Inferior parietal cortex (tissue), 1 donor: Measurements from ENCODE around the gene PREX1.
A peak's percentile ranks its signal among the peaks of the same experiment; 100 is the strongest.

Experiments used
- DNase-seq: peaks from one replicate; pipeline ENCODE4 v3.0.0-alpha.2; 2016; ENCODE audit errors: extremely low spot score

Gene PREX1

DNA sequence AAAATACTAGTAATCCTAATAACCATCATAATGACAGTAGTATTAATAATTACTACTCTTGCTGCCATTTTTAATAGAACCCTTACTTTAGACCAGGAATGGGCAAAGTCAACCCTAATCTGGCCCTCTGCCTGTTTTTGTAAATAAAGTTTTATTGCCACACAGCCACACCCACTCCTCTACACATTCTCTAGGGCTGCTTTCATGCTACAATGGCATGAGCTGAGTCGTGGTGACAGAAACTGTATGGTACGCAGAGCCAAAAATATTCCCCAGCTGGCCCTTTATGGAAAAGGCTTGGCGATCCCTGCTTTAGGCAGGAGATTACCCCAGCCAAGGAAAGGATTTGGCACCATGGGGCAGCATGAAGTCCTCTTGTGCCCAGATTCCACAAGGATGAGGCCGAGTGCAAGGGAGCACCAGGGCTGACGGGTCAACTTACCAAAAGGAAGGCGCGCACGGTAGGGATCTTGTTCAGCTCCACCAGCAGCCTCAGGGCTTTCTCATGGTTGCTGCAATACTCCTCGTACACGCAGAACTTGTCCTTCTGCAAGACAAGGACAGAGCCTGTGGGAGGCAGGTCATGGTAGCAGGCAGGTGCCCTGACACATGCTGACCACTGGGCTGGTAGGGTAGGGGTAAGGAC lies 93.6 kb downstream of the PREX1 start:
- DNase-seq = no peak

DNA sequence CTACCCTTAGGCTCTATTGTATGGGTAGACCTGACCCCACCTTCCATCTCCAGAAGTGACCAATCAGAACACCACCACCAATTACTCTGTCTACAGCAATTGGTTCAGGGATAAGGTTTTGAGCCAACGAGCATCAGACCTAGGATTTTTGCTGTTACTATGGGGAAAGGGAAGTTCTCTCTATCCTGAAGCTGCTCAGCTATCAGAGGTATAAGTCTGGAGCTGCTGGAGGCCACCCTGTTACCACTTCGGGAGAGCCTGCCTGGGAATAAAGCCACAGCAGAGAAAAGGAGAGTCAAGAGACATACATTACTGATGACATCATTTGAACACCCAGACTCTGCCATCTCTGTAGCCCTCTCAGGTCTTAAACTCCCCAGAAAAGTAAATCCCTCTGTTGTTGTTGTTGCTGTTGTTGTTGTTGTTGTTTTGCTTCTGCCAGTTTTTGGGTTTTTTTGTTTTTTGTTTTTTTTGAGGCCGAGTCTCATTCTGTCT lies 94.5 kb downstream of the PREX1 start:
- no peak for DNase-seq

DNA sequence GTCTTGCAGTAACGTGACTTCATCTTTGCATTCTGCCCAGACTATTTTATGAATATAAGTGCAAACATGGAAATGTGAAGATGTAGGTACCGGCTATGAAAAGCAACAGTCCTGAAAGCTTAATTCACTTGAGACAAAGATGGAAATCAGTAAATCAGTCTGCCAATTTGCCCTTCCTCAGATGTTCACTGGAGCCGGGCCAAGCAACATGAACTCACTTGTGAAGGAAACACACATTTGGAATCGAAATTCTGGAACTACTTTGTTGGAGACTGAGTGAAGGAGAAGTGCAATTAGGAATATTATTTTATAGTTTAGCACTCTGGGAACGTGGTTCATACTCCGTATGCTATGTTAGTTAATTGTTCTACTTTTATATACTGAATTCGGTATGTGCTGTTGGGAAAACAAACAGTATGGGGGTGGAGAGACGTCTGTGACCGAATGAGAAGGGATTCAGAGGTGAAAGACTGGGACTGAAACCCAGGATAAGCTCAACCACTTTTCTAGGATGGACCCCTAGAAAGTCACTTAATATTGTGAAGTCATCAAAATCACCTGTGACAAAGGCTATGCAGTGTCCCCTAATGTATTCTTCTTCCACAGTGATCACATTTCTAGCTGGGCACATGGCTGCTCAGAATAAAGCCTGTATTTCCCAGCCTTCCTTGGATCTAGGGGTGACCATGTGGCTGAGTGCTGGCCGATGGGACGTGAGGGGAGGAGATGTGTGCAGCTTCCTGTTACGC lies 95.5 kb downstream of the PREX1 start:
- DNase-seq = no peak

DNA sequence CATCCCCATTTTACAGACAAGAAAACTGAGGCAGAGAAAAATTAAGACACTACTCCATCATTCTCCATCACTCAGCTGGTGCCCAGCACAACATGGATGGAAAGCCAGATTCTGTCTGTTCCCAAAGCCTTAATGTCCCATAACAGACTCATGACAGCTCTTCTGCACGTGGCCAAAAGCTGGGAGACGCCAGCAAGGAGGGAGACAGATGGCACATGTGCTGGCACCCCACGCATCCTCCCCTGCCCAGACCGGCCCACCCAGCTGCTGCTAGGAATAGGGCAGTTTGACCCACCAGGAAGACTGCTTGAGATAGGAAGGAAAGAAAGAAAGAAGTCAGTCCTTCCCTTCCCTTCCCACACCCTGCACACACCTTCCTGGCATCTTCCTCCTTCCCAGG lies 96.3 kb downstream of the PREX1 start:
- DNase-seq = no peak

DNA sequence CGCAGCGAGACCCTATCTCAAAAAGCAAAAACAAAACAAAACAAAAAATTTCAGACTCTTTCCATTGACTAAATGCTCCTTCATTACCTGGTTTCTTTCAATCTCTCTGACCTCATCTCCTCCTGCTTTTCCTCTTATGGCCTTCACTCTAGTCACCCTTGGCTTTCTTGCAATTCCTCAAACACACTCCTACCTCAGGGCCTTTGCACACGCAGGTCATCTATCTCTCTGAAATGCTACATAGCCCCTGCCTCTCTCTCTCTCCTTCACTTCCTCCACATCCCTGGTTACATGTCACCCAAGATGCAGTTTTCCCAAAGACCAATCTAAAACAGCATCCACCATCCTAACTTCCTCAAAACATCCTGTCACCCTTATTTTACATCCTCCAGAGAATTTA lies 96.8 kb downstream of the PREX1 start:
- no peak for DNase-seq

DNA sequence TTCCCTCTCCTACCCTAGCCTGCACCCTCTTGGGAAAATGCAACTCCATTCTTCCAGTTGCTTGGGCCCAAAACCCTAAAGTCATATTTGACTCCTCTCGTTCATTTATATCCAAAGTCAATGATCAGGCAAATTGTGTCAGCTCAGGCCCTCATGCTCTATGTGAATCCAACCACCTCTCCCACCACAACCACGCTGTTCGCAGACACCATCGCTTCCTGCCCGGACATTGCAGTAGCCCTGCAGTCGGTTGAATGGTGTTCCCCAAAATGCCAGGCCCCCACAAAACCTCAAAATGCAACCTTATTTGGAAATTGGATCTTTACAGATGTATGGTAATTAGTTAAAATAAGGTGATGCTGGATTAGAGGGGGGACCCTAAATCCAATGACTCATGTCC lies 98.3 kb downstream of the PREX1 start:
- DNase-seq = no peak

DNA sequence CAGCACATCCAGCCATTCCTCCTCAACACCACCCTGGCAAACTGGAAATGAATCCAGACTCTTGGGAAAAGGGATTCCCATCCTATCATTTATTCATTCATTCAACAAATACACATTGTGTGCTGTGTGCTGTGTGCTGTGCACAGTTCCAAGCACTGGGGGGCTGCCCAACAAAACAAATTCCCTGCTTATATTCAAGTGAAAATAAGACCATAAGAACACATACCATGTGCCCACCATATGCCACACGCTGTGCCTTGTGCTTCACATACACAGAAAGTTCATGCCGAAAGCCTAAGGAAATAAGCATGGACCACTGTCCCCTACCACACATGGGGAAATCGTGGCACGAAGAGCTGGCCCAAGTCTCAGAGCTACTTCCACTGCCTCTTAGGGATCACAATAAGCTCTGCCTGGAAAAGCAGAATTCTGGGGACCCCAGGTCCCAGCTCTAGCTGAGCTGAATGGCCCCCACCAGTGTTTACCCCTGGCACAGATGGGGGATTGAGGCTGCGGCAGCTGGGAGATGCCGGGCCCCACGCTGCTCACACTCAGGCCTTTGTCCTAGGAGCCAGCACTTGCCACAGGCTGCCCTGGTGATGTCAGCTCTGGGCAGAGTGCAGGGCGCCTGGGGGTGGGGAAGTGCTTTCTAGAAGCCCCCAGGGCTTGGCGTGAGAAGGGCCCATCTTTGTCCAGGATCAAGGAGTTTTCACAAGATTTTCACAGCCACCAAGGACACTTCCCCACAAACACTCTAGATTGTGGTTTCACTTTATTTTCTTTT lies 99.6 kb downstream of the PREX1 start:
- peak; percentile 83 for DNase-seq

DNA sequence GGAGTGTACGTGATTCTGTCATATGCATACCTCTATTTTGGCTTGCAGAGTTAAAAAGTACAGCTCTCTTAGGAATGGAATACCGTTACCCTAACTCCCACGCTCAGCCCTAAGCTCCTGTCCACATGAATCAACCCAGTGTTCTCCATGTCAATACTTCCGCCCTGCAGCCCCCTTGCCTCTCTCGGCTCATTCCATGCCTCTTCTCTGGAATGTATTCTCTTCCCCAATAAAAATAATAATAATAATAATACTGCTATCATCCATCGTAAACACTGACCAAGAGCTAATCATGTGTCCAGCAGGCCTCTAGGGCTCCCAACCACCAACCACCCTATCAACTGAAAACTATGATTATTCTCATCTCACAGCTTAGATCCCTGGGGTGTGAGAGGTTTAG lies 100.6 kb downstream of the PREX1 start:
- DNase-seq = no peak

DNA sequence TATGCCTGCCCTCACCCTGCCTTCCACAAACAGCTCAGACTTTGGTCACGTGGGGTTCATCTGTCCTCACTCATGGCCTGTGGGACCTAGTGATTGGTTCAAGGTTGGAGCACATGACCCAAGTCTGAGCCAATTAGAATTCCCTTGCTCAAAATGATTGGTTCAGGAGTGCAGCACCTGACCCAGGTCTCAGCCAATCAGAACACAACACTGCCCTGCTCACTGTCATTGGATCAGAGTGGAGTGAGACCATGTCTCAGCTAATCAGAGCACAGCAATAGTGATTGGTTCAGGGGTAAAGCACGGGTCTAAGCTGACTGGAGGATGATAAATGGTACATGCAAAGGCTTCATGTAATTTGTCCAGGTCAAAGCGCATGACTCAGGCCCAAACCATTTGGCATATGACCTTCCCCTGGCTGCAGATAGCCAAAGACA lies 102.2 kb downstream of the PREX1 start:
- no peak for DNase-seq

DNA sequence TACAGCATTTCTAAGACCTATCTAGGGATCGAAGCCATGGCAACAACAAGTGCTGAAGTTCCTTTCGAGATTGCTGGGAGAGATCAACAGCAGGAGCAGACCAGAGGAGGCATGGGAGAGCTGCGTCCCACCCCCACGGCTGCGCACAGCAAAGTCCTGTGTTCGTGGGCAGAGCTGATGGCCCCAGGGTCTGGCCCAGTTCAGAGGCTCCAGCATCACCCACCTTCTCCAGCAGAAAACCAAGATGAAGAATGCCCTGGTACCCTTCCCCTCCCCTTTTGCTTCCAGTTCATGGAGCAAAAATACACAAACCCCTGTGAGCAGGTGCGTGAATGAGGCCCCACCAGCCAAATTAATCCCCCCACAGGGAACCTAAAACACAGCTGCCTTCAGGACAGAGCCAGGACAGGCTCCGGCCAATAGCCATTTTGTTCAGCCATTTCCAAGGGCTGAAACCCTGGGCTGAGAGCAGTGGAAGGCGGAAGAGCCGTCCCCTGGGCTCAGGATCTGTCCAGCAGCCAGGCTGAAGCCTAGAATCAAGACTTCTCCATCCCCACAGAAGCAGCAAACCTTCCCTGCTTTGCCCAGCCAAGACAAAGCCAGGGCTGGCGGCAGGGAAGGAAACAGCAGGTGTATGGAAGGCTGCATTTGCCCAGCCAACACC lies 102.8 kb downstream of the PREX1 start:
- no peak for DNase-seq

DNA sequence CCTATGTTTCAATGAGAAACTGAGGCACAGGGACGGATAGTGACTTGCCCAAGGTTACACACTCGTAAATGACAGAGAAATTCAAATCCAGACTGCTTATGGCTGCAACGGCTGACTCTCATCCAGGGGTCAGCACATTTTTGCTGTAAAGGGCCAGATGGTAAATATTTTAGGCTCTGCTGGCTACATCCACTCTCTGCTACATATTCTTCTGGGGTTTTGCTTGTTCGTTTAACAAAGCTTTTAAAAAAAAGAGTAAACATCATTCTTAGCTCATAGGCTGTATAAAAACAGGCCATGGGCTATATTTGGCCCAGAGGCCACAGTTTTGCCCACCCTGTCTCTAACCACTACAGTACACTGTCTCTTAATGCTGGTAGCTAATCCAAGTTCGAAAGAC lies 103.4 kb downstream of the PREX1 start:
- DNase-seq = no peak

DNA sequence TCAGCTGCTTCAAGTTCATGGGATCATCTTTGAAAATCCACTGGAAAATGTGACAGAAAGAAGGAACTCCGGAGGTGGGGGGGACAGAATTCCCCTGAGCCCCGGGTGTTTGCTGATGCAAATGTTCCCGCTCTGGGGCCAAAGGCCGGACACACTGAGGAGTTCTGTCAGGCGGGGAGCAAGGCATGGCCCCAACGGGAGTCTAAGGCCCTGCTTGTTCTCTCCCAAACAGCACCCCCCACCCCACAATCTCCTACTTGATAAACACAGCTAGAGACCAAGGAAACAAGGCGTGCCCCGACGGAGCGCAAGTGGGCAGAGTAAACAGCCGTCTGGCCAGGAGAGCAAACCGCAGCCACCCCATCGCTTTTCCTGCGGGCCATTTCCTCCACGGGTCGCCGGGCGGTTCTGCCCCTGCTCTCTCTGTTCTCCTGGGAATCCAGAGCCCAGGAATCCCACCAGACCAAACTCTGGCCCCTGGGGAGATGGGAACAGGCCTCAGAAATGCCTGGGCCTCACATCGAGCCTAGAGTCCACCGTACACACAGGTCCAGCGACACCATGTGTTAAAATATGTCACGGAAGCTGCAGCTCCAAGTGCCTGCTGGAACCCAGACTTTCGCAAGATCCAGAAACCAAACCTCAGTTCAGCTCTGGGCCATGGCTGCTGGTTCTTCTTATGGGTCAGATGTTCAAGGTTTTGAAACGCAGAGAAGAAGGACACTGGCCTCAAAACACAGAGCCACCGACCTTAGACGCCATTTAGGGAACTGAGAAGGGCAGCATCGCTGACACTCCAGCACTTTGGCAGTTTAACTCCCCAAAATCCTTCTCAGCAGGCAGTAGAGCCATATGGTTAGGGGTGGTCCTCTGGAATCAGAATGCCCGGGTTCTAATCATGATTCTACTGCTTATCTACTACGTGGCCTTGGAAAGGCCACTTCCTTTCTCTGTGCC lies 104.2 kb downstream of the PREX1 start:
- DNase-seq = no peak

DNA sequence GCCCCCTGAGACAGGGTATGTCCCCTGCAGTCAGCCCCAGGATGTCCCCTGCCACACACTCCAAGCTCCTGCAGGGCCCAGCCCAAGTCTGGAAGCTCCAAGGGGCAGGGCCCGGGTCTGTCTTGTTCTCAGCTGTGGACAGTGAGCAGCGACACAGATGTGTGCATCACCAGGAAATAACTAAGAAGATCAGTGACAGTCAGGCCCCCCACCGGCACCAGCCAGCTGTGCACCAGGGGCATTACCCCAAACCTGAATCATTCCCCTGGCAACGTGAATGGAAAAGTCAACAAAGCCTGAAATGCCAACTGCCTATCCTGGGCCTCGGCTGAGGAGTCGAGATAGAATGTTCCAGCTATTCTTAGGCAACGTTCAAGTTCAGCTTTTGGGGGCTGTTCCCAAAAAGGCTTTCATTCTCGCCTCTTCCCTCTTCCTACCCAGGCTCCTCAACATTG lies 105.0 kb downstream of the PREX1 start:
- no peak for DNase-seq

DNA sequence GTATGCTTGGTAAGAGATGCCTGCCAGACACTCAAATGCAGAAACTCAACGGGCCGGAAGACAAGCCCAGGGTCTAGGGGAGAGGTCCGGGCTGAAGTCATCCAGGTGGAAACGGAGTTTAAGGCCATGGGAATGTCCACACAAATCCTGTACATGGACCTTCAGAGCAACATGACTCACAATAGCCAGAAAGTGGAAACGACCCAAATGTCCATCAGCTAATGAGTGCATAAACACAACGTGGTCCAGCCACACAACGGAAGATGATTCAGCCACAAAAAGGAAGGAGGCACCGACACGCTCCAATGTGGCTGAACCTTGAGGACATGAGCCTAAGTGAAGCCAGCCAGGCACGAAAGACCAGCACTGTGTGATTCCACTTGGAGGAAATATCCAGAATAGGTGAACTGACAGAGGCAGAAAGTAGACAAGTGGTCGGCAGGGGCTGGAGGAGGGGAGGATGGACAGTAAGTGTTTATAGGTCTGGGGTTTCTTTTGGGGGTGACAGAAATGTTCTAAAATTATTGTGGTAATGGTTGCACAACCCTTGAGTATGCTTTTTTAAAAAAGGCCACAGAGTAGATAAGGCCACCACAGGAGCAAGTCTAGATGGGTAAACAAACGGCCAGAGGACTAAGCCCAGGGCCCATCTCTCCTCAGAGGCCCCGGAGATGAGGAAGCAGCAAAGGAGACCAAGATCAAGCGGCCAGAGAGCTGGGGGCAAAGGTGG lies 105.6 kb downstream of the PREX1 start:
- DNase-seq = no peak

DNA sequence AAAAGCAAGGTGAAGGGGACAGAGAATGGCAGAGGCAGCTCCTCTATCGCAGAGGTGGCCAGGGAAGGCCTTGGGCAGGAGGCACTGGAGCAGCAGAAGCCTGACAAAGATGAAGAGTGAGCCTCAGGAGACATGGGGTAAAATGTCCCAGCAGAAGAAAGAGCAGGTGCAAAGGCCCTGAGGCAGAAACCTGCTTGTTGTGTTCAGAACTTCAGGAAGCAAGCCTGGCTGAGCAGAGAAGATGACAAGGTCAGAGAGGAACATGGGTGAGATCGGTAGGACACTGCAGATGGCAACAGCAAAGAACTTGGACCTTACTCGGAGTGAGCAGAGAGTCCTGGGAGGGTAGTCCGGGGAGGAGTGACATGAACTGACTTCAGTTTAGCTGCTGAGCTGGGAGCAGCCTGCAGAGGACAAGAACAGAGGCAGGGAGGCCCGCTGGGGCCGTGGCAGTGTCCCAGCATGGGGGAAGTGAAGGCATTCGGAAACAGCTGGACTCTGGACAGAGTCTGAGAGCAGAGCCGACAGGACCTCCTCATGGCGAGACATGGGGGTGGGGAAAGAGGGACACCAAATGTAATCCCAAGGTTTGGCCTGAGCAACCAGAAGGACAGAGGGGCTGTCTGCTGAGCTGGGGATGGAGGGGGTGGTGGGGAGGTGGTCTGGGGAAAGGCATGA lies 106.3 kb downstream of the PREX1 start:
- DNase-seq = no peak

DNA sequence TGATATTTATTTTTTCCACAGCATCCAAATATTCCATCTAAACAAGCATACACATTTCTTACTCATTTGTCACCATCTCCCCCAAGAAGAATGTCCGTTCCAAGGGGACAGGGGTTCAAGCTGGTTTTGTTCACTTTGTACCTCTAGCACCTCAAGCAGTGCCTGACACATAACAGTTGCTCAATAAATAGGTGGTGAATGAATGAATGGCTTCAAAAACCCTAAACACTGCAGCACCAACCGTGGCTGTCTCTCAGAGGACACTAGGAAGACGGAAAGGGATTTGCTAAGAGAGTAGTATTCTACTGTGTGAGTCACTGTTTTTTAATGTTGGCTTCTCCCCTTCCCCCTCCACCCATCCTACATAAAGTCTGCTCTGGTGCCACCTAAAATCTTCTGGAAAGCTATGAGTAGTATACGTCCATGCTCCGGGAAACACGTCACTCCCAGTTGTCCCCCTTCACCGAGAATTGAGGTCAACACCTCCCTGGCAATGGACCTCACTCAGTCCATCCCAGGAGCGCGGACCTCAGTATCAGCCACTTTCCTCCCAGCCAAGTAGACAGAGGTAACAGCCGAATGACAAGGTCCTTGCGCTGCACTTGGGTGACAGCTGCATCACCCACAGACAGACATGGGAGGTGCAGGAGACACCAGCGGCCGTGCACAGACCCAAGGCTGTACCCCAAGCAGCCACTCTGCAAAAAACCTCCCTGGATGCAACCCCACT lies 107.4 kb downstream of the PREX1 start:
- DNase-seq = no peak

DNA sequence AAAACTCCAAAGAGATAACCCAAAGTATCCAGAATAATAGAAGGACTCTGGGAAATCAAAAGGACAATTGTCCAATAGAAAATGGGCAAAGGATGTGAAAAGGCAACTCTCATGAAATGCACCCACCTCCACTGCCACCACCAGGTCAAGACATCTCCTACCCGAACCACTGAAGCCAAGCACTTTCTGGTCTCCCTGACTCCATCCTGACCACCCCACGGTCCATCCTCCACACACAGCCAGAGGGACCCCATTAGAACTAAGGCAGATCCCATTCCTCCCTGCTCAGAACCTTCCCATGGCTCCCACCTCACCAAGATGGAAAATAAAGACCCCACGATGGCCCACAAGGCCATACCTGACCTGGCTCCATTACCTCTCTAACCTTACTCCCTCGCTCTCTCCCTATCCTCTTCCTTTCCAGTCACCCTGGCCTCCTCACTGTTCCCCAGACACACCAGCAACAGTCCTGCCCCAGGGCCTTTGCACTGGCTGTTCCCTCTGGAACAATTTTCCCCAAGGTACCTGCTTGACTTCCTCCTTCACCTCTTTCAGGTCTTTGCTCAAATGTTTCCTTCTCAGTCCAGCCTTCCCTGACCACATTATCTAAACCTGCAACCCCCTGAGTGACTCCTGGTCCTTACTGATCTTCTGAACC lies 108.1 kb downstream of the PREX1 start:
- no peak for DNase-seq
